ENCODE results near the gene SOX15. TPM values are rescaled to one million over a fixed set of nuclear protein-coding genes. Genes with fewer than 3 reads are reported as not detected.
A peak's percentile ranks its signal among the peaks of the same experiment; 100 is the strongest.

The SOX15 gene
- total RNA-seq, 2 donors from 2014 or later: 0.61 to 1.0 TPM

- Histone ChIP-seq H3K9ac (ENCODE audit: low read depth in 2 of 2, low read length in 2 of 2) (peak within 1 kb of the TSS; percentile 48 to 85), H3K4me1 (peaks cover 15% of the 10 kb centered on the region), H3K9me3 (no peaks in the 10 kb centered on the region), H3K36me3 (peaks cover 29% of the 10 kb centered on the region), H3K27me3 (no peaks in the 10 kb centered on the region), H3K4me3 (peak within 1 kb of the TSS; percentile 15), H3K27ac (peak within 1 kb of the TSS; percentile 78)
- peak; percentile 80 for DNase-seq
- intact Hi-C loops (cut with DNase I): no loop called here
- TF ChIP-seq CTCF (IDR thresholded peaks at IDR 0.05): no peak
Measured at GRCh38 chr17:7579001-7579833, 10.7 kb downstream of the SOX15 start, which contains the start of gene CD68. CD68 (plus strand) TSS chr17:7579638; CDS start chr17:7579678, 40 bp downstream.

- Histone ChIP-seq H3K9me3 (no peaks in the 10 kb centered on the region), H3K9ac (ENCODE audit: low read depth in 2 of 2, low read length in 2 of 2) (no peak overlapping the region), H3K4me1 (peaks cover 12% of the 10 kb centered on the region), H3K4me3 (no peak overlapping the region), H3K27ac (peak overlapping the region; percentile 78), H3K27me3 (no peaks in the 10 kb centered on the region), H3K36me3 (peaks cover 29% of the 10 kb centered on the region)
- DNase-seq: no peak
- TF ChIP-seq CTCF (IDR thresholded peaks at IDR 0.05): no peak
- intact Hi-C loops (cut with DNase I): no loop called here
Measured at GRCh38 chr17:7577327-7578199, 12.3 kb downstream of the SOX15 start.

- no peak for TF ChIP-seq CTCF (IDR thresholded peaks at IDR 0.05)
- no peak overlapping the region for H3K27ac ChIP-seq
- no peak for DNase-seq
- no peaks in the 10 kb centered on the region for H3K27me3 ChIP-seq
- no peak overlapping the region for H3K9ac ChIP-seq (ENCODE audit: low read depth in 2 of 2, low read length in 2 of 2)
- H3K9me3 ChIP-seq: no peaks in the 10 kb centered on the region
- no peak overlapping the region for H3K4me3 ChIP-seq
- H3K4me1 ChIP-seq: peaks cover 12% of the 10 kb centered on the region
- peaks cover 29% of the 10 kb centered on the region for H3K36me3 ChIP-seq
- intact Hi-C loops (cut with DNase I): no loop called here
Measured at GRCh38 chr17:7576432-7576937, 13.4 kb downstream of the SOX15 start.

- no peaks in the 10 kb centered on the region for H3K27me3 ChIP-seq
- H3K9me3 ChIP-seq: no peaks in the 10 kb centered on the region
- peaks cover 29% of the 10 kb centered on the region for H3K36me3 ChIP-seq
- H3K4me1 ChIP-seq: peaks cover 12% of the 10 kb centered on the region
- TF ChIP-seq CTCF (IDR thresholded peaks at IDR 0.05): no peak
- no peak for DNase-seq
- H3K27ac ChIP-seq: no peak overlapping the region
- H3K4me3 ChIP-seq: no peak overlapping the region
- no peak overlapping the region for H3K9ac ChIP-seq (ENCODE audit: low read depth in 2 of 2, low read length in 2 of 2)
- intact Hi-C loops (cut with DNase I): no loop called here
Measured at GRCh38 chr17:7575959-7576358, 13.9 kb downstream of the SOX15 start.

DNA sequence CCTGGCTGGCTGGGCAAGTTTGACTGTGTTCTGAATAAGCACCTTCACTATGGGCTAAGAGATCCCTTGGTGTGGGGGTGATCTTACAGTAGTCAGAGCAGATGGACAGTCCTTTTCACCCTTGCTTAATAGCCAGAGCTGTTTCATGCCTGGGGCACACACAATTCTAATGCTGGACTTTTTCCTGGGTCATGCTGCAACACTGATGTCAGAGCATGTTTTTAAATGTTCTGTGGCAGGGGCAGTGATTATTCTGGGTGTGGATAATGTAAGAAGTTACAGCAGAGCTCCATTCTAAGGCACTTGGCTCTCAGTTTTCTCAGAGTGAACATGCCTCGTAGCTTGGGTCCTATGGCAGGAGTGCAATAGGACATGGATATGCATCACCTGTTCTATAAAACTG lies 14.4 kb downstream of the SOX15 start:
- intact Hi-C loops (cut with DNase I): no loop called here
- peaks cover 29% of the 10 kb centered on the region for H3K36me3 ChIP-seq
- H3K27ac ChIP-seq: no peak overlapping the region
- no peak for DNase-seq
- peaks cover 12% of the 10 kb centered on the region for H3K4me1 ChIP-seq
- H3K27me3 ChIP-seq: no peaks in the 10 kb centered on the region
- no peaks in the 10 kb centered on the region for H3K9me3 ChIP-seq
- H3K4me3 ChIP-seq: no peak overlapping the region
- peak overlapping the region in 1 of 2 donors; percentile 0 for H3K9ac ChIP-seq (ENCODE audit: low read depth in 2 of 2, low read length in 2 of 2)
- TF ChIP-seq CTCF (IDR thresholded peaks at IDR 0.05): no peak

All from colonic mucosa (tissue), 4 donors.